Left ventricle myocardium superior (tissue), 1 donor: ENCODE measurements around the gene COTL1. TPM values are rescaled to one million over a fixed set of nuclear protein-coding genes. Genes with fewer than 3 reads are reported as not detected.
A peak's percentile ranks its signal among the peaks of the same experiment; 100 is the strongest.
"Not testable (repeated sequence)": the region's sequence is repeated elsewhere in the genome, so short reads cannot be mapped to it uniquely, and the experiment has no call there.

Source experiments
- ATAC-seq: fragments of 200-7000 bp; cut with Tn5 transposase; one replicate; pipeline ENCODE4 v1.9.1; 2020; ENCODE audit warnings: mild to moderate bottlenecking, moderate library complexity
- DNase-seq: peaks from one replicate; pipeline ENCODE4 v3.0.0-alpha.2; 2020
- intact Hi-C: fragments of 100-400 bp; cut with micrococcal nuclease; formaldehyde crosslinking; loops from one replicate; pipeline ENCODE4 v1.11.0; 2022
- total RNA-seq: library from RNA; stranded (reverse); fragmentation: NEBNext Ultra II Directional; extraction: Animal tissue kit (Norgen Biotek cat#: 25700); gene quantifications from one replicate; pipeline ENCODE4 v1.2.1, GENCODE V29; 2021
- donor health status: DM: no; HTN: yes; CAD: no; lungs with severe emphysema.

Gene COTL1
- total RNA-seq, 1 donor from 2014 or later = 11.8 TPM

DNA sequence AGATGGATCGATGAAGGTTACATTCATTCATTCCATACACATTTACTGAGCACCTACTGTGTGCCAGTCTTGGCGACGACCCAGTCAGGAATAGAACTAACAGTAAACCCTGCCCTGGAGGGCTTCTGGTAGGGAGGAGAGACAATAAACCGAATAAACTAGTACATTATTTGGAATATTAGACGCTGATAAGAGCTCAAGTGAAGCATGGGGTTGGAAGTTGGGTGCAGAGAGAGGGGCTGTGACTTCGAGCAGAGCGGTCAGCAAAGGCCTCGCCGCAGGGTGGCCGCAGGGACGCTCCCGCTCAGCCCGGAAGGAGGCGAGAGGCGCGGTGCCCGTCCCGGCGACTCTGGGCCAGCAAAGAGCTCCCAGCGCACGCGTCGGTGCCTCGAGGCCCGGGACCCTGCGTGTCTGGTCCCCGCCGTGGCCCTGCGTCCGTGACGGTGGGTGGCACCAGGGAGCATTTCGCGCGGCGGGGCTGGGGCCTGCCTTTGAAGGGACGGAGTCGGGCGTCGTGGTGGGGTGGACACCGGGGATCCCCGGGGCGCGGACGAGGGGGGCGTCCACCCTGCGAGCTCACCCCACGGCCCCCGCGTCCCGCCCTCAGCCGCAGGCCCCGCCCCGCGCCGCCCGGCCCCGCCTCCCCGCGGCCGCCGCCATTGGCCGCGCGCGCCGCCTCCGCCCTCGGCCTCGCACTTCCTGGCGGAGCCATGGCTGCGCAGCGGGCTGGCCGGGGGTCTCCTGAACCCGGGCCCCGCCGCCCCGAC, 30.1 kb upstream of the COTL1 start, which contains the start of gene KLHL36:
Gene KLHL36 (plus strand): TSS at position 684 of the 767 bp plus-strand sequence. CDS start 2,357 bp downstream, outside the sequence.
- peak; percentile 86 for DNase-seq
- ATAC-seq = peak; percentile 66
- intact Hi-C loops = no loop called here

DNA sequence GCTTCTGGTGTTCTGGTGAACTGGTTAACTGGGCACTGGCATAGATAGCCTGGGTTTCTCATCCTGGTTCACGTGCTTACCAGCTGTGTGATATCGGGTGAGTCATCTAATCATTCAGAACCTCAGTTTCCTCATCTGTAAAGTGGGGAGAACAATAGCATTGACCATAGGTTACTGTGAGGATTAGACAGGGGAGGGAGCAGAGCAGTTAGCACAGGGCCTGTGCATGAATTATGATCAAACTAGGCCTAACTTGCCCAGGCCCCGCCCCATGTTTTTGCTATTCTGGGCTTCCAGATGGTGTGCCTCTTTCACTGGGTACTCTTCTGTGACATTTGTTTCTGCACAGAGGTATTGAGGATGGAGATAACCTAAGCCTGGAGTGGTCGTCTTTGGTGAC, 25.8 kb upstream of the COTL1 start:
- DNase-seq (no peak), ATAC-seq (peak; percentile 4)
- intact Hi-C loops = no loop called here

DNA sequence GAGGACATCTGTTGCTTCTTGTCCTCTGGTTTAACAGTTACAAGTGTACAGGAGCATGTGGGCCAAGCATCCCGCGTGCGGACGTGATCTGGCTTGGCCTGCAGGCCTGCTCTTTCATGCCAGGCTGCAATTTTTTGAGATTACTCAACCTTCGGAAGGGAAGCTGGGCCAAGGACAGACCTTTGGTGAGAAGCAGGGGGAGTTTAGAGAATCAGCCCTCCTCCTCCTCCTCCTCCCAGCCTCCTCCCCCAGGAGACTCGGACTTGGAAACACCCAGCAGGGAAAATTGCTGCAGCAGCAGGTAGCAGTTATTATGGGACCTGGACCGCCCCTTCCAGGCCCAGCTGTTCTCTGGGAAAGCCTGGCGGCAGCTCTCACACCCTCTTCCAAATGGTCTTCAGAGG, 25.3 kb upstream of the COTL1 start:
- intact Hi-C loops = no loop called here
- ATAC-seq = peak; percentile 86
- peak; percentile 86 for DNase-seq

DNA sequence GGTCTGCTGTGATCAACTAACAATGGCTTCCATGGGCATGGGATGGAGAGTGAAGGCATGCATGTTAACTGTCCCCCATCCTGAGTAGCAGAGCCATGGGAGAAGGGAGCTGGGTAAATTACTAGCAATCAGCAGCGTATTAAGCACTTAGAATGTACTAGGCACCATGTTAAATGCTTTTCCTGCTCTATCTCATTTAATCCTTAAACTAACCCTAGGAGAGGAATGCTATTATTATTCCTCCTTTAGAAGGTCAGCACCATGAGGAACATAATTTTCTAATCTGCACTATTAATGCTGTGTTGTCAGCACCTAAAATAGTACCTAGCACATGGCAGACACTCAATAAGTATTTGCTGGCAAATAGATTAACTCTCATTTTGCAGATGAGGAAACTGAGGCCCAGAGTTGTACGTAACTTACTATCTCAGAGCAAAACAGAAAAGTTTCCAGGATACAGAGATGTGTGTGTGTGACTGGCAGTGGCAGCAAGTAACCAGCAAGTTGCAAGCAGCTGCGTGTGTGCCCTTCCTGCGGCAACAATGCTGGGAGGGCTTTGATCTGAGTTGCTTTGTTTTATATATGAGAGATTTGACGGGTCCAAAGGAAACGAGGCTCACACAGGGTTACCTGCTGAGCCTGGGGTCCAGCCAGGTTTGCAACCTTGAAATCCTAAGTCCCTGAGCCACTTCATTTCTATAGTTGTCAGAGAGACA, 23.9 kb upstream of the COTL1 start:
- ATAC-seq (no peak), DNase-seq (no peak)
- intact Hi-C loops = no loop called here

GRCh38 chr16:84640145-84640544, 22.3 kb upstream of the COTL1 start:
- no peak for DNase-seq
- ATAC-seq = no peak
- intact Hi-C loops = no loop called here

DNA sequence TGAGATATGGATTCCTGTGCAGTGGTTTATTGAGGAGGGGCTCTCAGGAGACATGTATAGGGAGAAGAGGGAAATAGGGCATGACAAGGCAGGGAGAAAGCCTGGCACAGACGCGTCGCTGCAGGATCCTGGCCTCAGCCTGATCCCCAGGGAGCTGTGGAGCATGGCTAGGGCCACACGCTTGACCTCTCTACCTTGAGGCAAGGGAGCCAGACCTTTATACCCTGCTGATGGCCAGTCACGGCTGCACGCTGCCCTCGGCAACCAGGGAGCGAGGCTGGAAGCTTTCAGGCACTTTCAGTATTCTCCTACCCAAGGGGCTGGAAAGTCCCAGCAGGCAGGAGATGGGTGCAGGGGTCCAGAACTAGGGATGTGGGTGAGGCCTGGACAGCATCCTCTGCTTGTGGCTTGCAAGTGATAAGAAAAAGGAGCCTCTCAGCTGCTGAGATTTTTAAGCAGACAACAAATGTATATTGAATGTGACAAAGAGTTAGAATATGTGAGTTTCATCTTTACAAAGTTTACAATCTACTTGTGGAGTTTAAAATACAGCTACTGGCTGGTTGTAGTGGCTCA, 20.4 kb upstream of the COTL1 start:
- DNase-seq (no peak), ATAC-seq (no peak)
- intact Hi-C loops = no loop called here

DNA sequence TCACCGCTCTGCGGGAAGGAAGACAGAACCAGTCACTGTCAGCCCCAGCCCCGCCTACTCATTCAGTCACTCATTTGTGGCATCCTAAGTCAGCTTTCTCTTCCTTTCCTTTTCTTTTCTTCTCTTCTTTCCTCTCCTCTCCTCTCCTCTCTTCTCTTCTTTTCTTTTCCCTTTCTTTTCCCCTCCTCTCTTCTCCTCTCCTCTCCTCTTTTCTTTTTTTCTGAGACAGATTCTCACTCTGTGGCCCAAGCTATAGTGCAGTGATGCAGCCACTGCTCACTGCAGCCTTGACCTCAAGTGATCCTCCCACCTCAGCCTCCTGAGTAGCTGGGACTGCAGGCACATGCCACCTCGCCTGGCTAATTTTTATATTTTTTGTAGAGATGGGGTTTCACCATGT, 19.8 kb upstream of the COTL1 start:
- no peak for DNase-seq
- intact Hi-C loops = no loop called here
- no peak for ATAC-seq

- intact Hi-C loops = no loop called here
- DNase-seq = no peak
- ATAC-seq = no peak
Observed at GRCh38 chr16:84635702-84636101, 17.8 kb upstream of the COTL1 start.

DNA sequence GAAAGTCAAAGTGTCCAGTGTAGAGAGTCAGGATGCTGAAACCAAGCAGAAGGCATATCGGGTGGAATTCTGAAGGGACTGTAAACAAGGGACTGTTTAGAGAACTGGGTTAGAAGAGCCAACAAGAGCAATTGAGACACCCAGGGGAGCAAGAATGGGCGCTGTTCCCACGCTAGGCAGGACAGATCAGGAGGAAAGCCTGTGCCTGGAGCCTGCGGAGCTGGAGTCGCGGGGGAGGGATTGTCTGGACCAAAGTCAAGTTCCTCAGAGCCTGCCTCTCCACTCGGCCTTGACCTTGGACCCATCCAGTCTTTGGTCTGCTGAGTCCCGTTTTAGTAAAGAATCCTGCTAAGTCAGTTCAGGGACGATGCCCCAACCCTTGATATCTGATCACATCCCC, 15.7 kb upstream of the COTL1 start:
- ATAC-seq = peak; percentile 92
- intact Hi-C loops = no loop called here

DNA sequence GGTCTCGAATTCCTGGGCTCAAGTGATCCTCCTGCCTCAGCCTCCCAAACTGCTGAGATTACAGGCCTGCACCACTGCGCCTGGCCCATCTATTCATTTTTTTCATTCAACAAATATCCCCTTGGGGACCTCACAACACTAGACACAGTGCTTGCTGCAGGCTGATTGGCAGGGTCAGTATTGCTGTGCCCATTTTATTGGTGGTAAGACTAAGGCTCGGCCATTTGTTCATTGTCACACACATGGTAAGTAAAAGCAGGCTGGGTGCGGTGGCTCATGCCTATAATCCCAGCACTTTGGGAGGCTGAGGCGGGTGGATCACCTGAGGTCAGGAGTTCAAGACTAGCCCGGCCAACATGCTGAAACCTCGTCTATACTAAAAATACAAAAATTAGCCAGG, 15.0 kb upstream of the COTL1 start:
- ATAC-seq, intact Hi-C loops, DNase-seq: not testable (repeated sequence)

More for the DNA sequence above, 15.7 kb upstream of the COTL1 start:
- DNase-seq = peak; percentile 89

DNA sequence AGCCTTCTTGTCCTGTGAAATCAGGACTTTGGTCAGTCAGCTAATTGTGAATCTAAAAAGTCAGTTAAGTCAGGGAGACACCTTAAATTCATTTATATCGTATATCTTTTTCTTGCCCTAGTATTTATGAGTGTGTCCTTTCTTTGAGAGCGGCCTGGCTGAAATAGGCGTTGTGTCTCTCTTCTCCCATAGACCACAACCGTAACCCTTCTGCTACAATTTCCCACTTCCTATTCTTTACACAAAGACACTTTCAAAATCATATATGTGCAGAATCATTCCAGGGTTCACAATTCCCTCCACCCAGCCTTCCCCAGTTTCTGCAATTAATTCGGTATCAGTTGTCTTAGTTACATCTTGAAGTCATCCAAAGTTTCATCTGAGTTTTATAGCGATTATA, 14.0 kb upstream of the COTL1 start:
- DNase-seq (no peak), ATAC-seq (no peak)
- intact Hi-C loops = no loop called here

GRCh38 chr16:84631153-84631466, 13.2 kb upstream of the COTL1 start:
- DNase-seq = no peak
- intact Hi-C loops = no loop called here
- no peak for ATAC-seq

- intact Hi-C loops = no loop called here
- ATAC-seq (no peak), DNase-seq (no peak)
Observed at GRCh38 chr16:84630446-84631152, 12.7 kb upstream of the COTL1 start.

- intact Hi-C loops = no loop called here
- no peak for ATAC-seq
- no peak for DNase-seq
Observed at GRCh38 chr16:84630009-84630408, 12.1 kb upstream of the COTL1 start.

- intact Hi-C loops = loop anchor here (10.0 kb wide), 1 partner anchor 95 kb away; no protein-coding TSS in a partner anchor
- DNase-seq (no peak), ATAC-seq (no peak)
Observed at GRCh38 chr16:84629580-84629979, 11.7 kb upstream of the COTL1 start.

- intact Hi-C loops = loop anchor here (10.0 kb wide), 1 partner anchor 97 kb away; no protein-coding TSS in a partner anchor
- no peak for ATAC-seq
- no peak for DNase-seq
Observed at GRCh38 chr16:84628226-84628731, 10.4 kb upstream of the COTL1 start.

DNA sequence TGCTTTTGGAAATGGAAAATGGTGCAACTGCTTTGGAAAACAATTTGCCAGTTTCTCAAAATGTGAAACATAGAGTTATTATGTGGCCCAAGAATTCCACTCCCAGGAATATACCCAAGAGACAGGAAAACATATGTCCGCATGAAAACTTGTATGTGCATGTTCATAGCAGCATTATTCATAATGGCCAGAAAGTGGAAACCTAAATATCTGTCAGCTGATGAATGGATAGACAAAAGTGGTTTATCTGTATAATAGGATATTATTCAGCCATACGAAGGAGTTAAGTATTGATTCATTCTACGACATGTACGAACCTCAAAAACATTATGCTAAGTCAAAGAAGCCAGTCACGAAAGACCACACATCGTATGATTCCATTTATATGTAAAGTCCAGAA, 7.7 kb upstream of the COTL1 start:
- ATAC-seq = no peak
- intact Hi-C loops = loop anchor here (10.0 kb wide), 1 partner anchor 99 kb away; no protein-coding TSS in a partner anchor
- DNase-seq = no peak

- DNase-seq, ATAC-seq: not testable (repeated sequence)
- intact Hi-C loops = loop anchor here (5.0 to 10.0 kb wide), 2 partner anchors 104 to 109 kb away; no protein-coding TSS in a partner anchor
Observed at GRCh38 chr16:84620913-84621312, 3.0 kb upstream of the COTL1 start.
